HG03066 (cell line): ENCODE results near the gene FAM170B.
A peak's percentile ranks its signal among the peaks of the same experiment; 100 is the strongest.

ENCODE experiments used
- ATAC-seq: cut with Tn5 transposase; IDR thresholded peaks from one replicate; pipeline ENCODE4 v1.9.1; 2021; ENCODE audit warnings: low read depth; ENCODE audit not compliant: unreplicated experiment

The FAM170B gene

GRCh38 chr10:49170632-49171325, 37.0 kb upstream of the FAM170B start:
- ATAC-seq = no peak

GRCh38 chr10:49169776-49170175, 36.0 kb upstream of the FAM170B start:
- ATAC-seq = no peak

GRCh38 chr10:49168831-49169500, 35.1 kb upstream of the FAM170B start:
- ATAC-seq = no peak

GRCh38 chr10:49168171-49168540, 34.3 kb upstream of the FAM170B start:
- no peak for ATAC-seq

- ATAC-seq = no peak
Observed at GRCh38 chr10:49167425-49168170, 33.8 kb upstream of the FAM170B start.

GRCh38 chr10:49166484-49167400, 32.9 kb upstream of the FAM170B start:
- no peak for ATAC-seq

- no peak for ATAC-seq
Observed at GRCh38 chr10:49165821-49166483, 32.1 kb upstream of the FAM170B start.

- ATAC-seq = no peak
Observed at GRCh38 chr10:49165259-49165658, 31.4 kb upstream of the FAM170B start.

- ATAC-seq = peak; percentile 78
Observed at GRCh38 chr10:49164559-49165188, 30.9 kb upstream of the FAM170B start.

- ATAC-seq = no peak
Observed at GRCh38 chr10:49163741-49164140, 29.9 kb upstream of the FAM170B start.

- ATAC-seq = no peak
Observed at GRCh38 chr10:49162761-49163310, 29.0 kb upstream of the FAM170B start.

GRCh38 chr10:49162063-49162462, 28.2 kb upstream of the FAM170B start:
- ATAC-seq = no peak

- no peak for ATAC-seq
Observed at GRCh38 chr10:49161411-49161997, 27.7 kb upstream of the FAM170B start.

- ATAC-seq = no peak
Observed at GRCh38 chr10:49160814-49161213, 27.0 kb upstream of the FAM170B start.

GRCh38 chr10:49160110-49160509, 26.3 kb upstream of the FAM170B start:
- ATAC-seq = no peak

GRCh38 chr10:49158915-49159314, 25.1 kb upstream of the FAM170B start:
- ATAC-seq = no peak

- no peak for ATAC-seq
Observed at GRCh38 chr10:49158404-49158803, 24.6 kb upstream of the FAM170B start.

- no peak for ATAC-seq
Observed at GRCh38 chr10:49157229-49157628, 23.4 kb upstream of the FAM170B start.

GRCh38 chr10:49154641-49155040, 20.8 kb upstream of the FAM170B start:
- no peak for ATAC-seq
